Ishikawa (cell line): ENCODE measurements around the gene GBGT1.
A peak's percentile ranks its signal among the peaks of the same experiment; 100 is the strongest.

Source experiments
- CEBPB ChIP-seq: IDR thresholded peaks from 2 replicates; pipeline ENCODE4 v1.6.1; 2012
- CREB1 ChIP-seq: IDR thresholded peaks from 2 replicates; pipeline ENCODE4 v1.6.1; 2012; ENCODE audit warnings: low read depth
- EGR1 ChIP-seq: IDR thresholded peaks from 2 replicates; pipeline ENCODE4 v1.6.1; 2012
- EP300 ChIP-seq: IDR thresholded peaks from 2 replicates; pipeline ENCODE4 v1.6.1; 2012; ENCODE audit warnings: borderline replicate concordance
- FOXM1 ChIP-seq: IDR thresholded peaks from 2 replicates; pipeline ENCODE4 v1.6.1; 2012; ENCODE audit warnings: low read depth, borderline replicate concordance
- MAX ChIP-seq: IDR thresholded peaks from 2 replicates; pipeline ENCODE4 v1.6.1; 2012
- NFIC ChIP-seq: IDR thresholded peaks from 2 replicates; pipeline ENCODE4 v1.6.1; 2012
- RAD21 ChIP-seq: IDR thresholded peaks from 2 replicates; pipeline ENCODE4 v1.6.1; 2012; ENCODE audit warnings: low read depth
- REST ChIP-seq: IDR thresholded peaks from 2 replicates; pipeline ENCODE4 v1.6.1; 2012; ENCODE audit warnings: low read depth, mild to moderate bottlenecking
- TAF1 ChIP-seq: IDR thresholded peaks from 2 replicates; pipeline ENCODE4 v1.6.1; 2012; ENCODE audit warnings: low read depth, mild to moderate bottlenecking
- TCF12 ChIP-seq: IDR thresholded peaks from 2 replicates; pipeline ENCODE4 v1.6.1; 2012; ENCODE audit warnings: low read depth
- TEAD4 ChIP-seq: IDR thresholded peaks from 2 replicates; pipeline ENCODE4 v1.6.1; 2012
- USF1 ChIP-seq: IDR thresholded peaks from 2 replicates; pipeline ENCODE4 v1.6.1; 2012
- YY1 ChIP-seq: IDR thresholded peaks from 2 replicates; pipeline ENCODE4 v1.6.1; 2012; ENCODE audit warnings: low read depth
- ZBTB7A ChIP-seq: IDR thresholded peaks from 2 replicates; pipeline ENCODE4 v1.6.1; 2012; ENCODE audit warnings: low read depth

GBGT1 gene

GRCh38 chr9:133120501-133121197, 43.1 kb downstream of the GBGT1 start:
- TF ChIP-seq REST: no peak
- peak; percentile 18; the same call in 1 of the 2 replicates for TF ChIP-seq MAX
- TF ChIP-seq TAF1: peak; percentile 28; the same call in 1 of the 2 replicates

- no peak for TF ChIP-seq YY1
- no peak for TF ChIP-seq FOXM1
- no peak for TF ChIP-seq EGR1
- no peak for TF ChIP-seq MAX
- no peak for TF ChIP-seq NFIC
- no peak for TF ChIP-seq USF1
- no peak for TF ChIP-seq TCF12
- TF ChIP-seq REST: no peak
- no peak for TF ChIP-seq RAD21
- no peak for TF ChIP-seq EP300
- no peak for TF ChIP-seq CREB1
- no peak for TF ChIP-seq TEAD4
- TF ChIP-seq ZBTB7A: no peak
These were observed 43.7 kb downstream of the GBGT1 start for GRCh38 chr9:133119846-133120500.

GRCh38 chr9:133119103-133119845, 44.4 kb downstream of the GBGT1 start:
- TF ChIP-seq EP300: no peak
- TF ChIP-seq MAX: no peak
- TF ChIP-seq USF1: no peak
- no peak for TF ChIP-seq CEBPB
- no peak for TF ChIP-seq YY1
- no peak for TF ChIP-seq REST
- TF ChIP-seq NFIC: no peak
- TF ChIP-seq EGR1: no peak
- no peak for TF ChIP-seq TCF12
- no peak for TF ChIP-seq FOXM1
- no peak for TF ChIP-seq TAF1

- TF ChIP-seq NFIC (no peak), TCF12 (no peak), CEBPB (no peak), TAF1 (no peak), TEAD4 (no peak), EGR1 (no peak), MAX (no peak), YY1 (no peak), USF1 (no peak), EP300 (no peak), REST (no peak), FOXM1 (no peak), ZBTB7A (no peak), RAD21 (no peak), CREB1 (no peak)
These were observed 45.1 kb downstream of the GBGT1 start for GRCh38 chr9:133118568-133118967.
